HepG2 (cell line): ENCODE measurements around the gene PRM3. TPM values are rescaled to one million over a fixed set of nuclear protein-coding genes. Genes with fewer than 3 reads are reported as not detected.

ENCODE experiments used
- ARNTL ChIP-seq: sonication (generic); formaldehyde crosslinking; IDR thresholded peaks from 2 replicates; pipeline ENCODE4 v1.4.0; 2020; ENCODE audit warnings: mild to moderate bottlenecking, missing genetic modification reagents
- GABPA ChIP-seq, 2 experiments: IDR thresholded peaks; 2 replicates each; pipeline ENCODE4 v1.6.1; 2011 to 2016; ENCODE audit warnings: low read depth in 2 of 2, low read length in 1 of 2, missing biosample characterization in 1 of 2, missing genetic modification characterization in 1 of 2
- MAZ ChIP-seq, 2 experiments: sonication (generic) in 1 of 2; formaldehyde crosslinking in 1 of 2; IDR thresholded peaks; 2 replicates each; pipeline versions ENCODE4 v1.5.0 to v1.6.1; 2012 to 2020; ENCODE audit warnings: low read depth in 2 of 2, mild to moderate bottlenecking in 2 of 2, borderline replicate concordance in 1 of 2, improper control_type of control experiment in 1 of 2, low read length in 1 of 2, missing genetic modification reagents in 1 of 2, moderate library complexity in 1 of 2
- MEIS2 ChIP-seq: sonication (generic); formaldehyde crosslinking; IDR thresholded peaks from 2 replicates; pipeline ENCODE4 v1.9.0; 2021; ENCODE audit warnings: mild to moderate bottlenecking, missing genetic modification reagents
- MIXL1 ChIP-seq: IDR thresholded peaks from 2 replicates; pipeline ENCODE4 v1.6.1; 2016
- PITX1 ChIP-seq: sonication (generic); formaldehyde crosslinking; IDR thresholded peaks from 2 replicates; pipeline ENCODE4 v1.5.1; 2020; ENCODE audit warnings: mild to moderate bottlenecking, missing genetic modification reagents
- PRMT3 ChIP-seq: sonication (generic); formaldehyde crosslinking; IDR thresholded peaks from 2 replicates; pipeline ENCODE4 v1.8.1; 2022; ENCODE audit warnings: low read depth, mild to moderate bottlenecking, moderate library complexity, missing genetic modification reagents, borderline replicate concordance
- SPEN ChIP-seq: sonication (generic); formaldehyde crosslinking; IDR thresholded peaks from 2 replicates; pipeline ENCODE4 v1.5.1; 2020; ENCODE audit warnings: low read depth, mild to moderate bottlenecking, missing genetic modification reagents
- SRSF9 ChIP-seq: fragments of 200-400 bp; formaldehyde crosslinking; IDR thresholded peaks from 2 replicates; pipeline ENCODE4 v1.6.1; 2018; ENCODE audit warnings: borderline replicate concordance, mild to moderate bottlenecking, low read depth, low read length; ENCODE audit not compliant: insufficient read depth, poor library complexity, severe bottlenecking
- ZNF234 ChIP-seq: sonication (generic); formaldehyde crosslinking; conservative IDR thresholded peaks from 2 replicates; pipeline ENCODE4 v1.5.1; 2020; ENCODE audit warnings: mild to moderate bottlenecking, missing genetic modification reagents
- ZNF501 ChIP-seq: sonication (generic); formaldehyde crosslinking; IDR thresholded peaks from 2 replicates; pipeline ENCODE4 v1.5.1; 2020; ENCODE audit warnings: mild to moderate bottlenecking, moderate library complexity, missing genetic modification reagents
- ZNF543 ChIP-seq: sonication (generic); formaldehyde crosslinking; IDR thresholded peaks from 2 replicates; pipeline ENCODE4 v1.4.0; 2020; ENCODE audit warnings: mild to moderate bottlenecking, missing genetic modification reagents
- ZNF615 ChIP-seq: sonication (generic); formaldehyde crosslinking; IDR thresholded peaks from 2 replicates; pipeline ENCODE4 v1.5.0; 2020; ENCODE audit warnings: mild to moderate bottlenecking, missing genetic modification reagents, borderline replicate concordance
- ZNF674 ChIP-seq: sonication (generic); formaldehyde crosslinking; IDR thresholded peaks from 2 replicates; pipeline ENCODE4 v1.5.0; 2020; ENCODE audit warnings: low read depth, mild to moderate bottlenecking, missing genetic modification reagents
- ZNF883 ChIP-seq: sonication (generic); formaldehyde crosslinking; IDR thresholded peaks from 2 replicates; pipeline ENCODE4 v1.5.1; 2020; ENCODE audit warnings: mild to moderate bottlenecking, missing genetic modification reagents; ENCODE audit errors: not compliant biosample characterization
- polyA plus RNA-seq, 8 experiments: library from polyadenylated mRNA; depleted of rRNA in 3 of 8; stranded (reverse) in 7 of 8; unstranded in 1 of 8; fragments of >200 nt; fragmentation: Illumina TruSeq in 4 of 8; extraction: Trizol in 4 of 8; gene quantifications; 2 replicates each; pipeline versions ENCODE4 v1.2.1 to v1.2.3, GENCODE V29; 2011 to 2016; ENCODE audit warnings: low read depth in 4 of 8, missing spikeins in 1 of 8, mixed read lengths in 1 of 8; ENCODE audit not compliant: insufficient read depth in 1 of 8
- total RNA-seq, 5 experiments: library from RNA; depleted of rRNA; stranded (reverse); fragments of >200 nt; fragmentation: Illumina TruSeq; extraction: Trizol; gene quantifications; 2 replicates each; pipeline ENCODE4 v1.2.3, GENCODE V29; 2016; ENCODE audit warnings: low read depth in 1 of 5
- TF ChIP-seq, protein P1 (sequence below): sonication (generic); formaldehyde crosslinking; IDR thresholded peaks from 2 replicates; pipeline ENCODE4 v1.4.0; 2020; ENCODE audit warnings: missing genetic modification reagents, borderline replicate concordance
- TF ChIP-seq, protein P2 (sequence below): sonication (generic); formaldehyde crosslinking; IDR thresholded peaks from 2 replicates; pipeline ENCODE4 v1.4.0; 2020; ENCODE audit warnings: missing genetic modification reagents
- TF ChIP-seq, protein P3 (sequence below): sonication (generic); formaldehyde crosslinking; IDR thresholded peaks from 2 replicates; pipeline ENCODE4 v1.5.1; 2020; ENCODE audit warnings: mild to moderate bottlenecking, moderate library complexity, missing genetic modification reagents
- TF ChIP-seq, protein P4 (sequence below): sonication (generic); formaldehyde crosslinking; IDR thresholded peaks from 2 replicates; pipeline ENCODE4 v1.4.0; 2020; ENCODE audit warnings: mild to moderate bottlenecking, missing genetic modification reagents
- TF ChIP-seq, protein P5 (sequence below): sonication (generic); formaldehyde crosslinking; conservative IDR thresholded peaks from 2 replicates; pipeline ENCODE4 v1.4.0; 2020; ENCODE audit warnings: mild to moderate bottlenecking, missing genetic modification reagents, moderate library complexity

Gene PRM3
- total and polyA plus RNA-seq, 2 of the 13 experiments (the other 11 are each of a cell fraction or from before 2014, with no cell fraction given) = not detected

DNA sequence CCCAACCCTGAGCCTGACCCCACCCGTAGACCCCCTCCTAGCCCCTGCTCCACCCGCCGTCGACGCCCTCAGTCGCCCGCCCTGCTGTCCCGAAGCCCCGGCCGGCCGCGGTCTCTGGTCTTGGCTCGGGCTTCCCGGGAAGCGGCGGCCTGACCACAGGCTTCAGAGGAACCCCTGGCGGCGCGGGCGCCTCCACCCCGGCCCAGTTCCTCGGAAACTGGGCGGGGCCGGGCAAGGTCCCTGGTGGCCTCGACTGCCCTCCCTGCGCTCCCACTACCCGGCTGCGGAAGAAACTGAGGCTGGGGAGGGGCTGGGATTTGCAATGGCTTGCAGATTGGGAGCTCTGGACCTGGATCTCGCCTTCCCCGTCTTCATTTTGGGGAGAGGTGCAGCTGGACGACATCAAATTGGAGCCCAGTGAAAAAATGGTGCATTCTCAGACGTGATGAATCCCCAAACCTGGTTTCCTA lies 16.7 kb downstream of the PRM3 start (continued):
- TF ChIP-seq, protein P1, sequence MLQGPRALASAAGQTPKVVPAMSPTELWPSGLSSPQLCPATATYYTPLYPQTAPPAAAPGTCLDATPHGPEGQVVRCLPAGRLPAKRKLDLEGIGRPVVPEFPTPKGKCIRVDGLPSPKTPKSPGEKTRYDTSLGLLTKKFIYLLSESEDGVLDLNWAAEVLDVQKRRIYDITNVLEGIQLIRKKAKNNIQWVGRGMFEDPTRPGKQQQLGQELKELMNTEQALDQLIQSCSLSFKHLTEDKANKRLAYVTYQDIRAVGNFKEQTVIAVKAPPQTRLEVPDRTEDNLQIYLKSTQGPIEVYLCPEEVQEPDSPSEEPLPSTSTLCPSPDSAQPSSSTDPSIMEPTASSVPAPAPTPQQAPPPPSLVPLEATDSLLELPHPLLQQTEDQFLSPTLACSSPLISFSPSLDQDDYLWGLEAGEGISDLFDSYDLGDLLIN (CRISPR knock-in tag) = no peak
- TF ChIP-seq PITX1 (CRISPR knock-in tag) = peak; percentile 25; the same call in 1 of the 2 replicates
- TF ChIP-seq, protein P2, sequence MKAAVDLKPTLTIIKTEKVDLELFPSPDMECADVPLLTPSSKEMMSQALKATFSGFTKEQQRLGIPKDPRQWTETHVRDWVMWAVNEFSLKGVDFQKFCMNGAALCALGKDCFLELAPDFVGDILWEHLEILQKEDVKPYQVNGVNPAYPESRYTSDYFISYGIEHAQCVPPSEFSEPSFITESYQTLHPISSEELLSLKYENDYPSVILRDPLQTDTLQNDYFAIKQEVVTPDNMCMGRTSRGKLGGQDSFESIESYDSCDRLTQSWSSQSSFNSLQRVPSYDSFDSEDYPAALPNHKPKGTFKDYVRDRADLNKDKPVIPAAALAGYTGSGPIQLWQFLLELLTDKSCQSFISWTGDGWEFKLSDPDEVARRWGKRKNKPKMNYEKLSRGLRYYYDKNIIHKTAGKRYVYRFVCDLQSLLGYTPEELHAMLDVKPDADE (CRISPR knock-in tag) = no peak
- TF ChIP-seq MEIS2 = no peak; the same call in 1 of the 2 replicates
- TF ChIP-seq, protein P3, sequence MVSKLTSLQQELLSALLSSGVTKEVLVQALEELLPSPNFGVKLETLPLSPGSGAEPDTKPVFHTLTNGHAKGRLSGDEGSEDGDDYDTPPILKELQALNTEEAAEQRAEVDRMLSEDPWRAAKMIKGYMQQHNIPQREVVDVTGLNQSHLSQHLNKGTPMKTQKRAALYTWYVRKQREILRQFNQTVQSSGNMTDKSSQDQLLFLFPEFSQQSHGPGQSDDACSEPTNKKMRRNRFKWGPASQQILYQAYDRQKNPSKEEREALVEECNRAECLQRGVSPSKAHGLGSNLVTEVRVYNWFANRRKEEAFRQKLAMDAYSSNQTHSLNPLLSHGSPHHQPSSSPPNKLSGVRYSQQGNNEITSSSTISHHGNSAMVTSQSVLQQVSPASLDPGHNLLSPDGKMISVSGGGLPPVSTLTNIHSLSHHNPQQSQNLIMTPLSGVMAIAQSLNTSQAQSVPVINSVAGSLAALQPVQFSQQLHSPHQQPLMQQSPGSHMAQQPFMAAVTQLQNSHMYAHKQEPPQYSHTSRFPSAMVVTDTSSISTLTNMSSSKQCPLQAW (CRISPR knock-in tag) = peak; percentile 57; the same call in 1 of the 2 replicates
- peak; percentile 96 for TF ChIP-seq ZNF501 (CRISPR knock-in tag)
- TF ChIP-seq PRMT3 (CRISPR knock-in tag) = no peak
- TF ChIP-seq ARNTL (CRISPR knock-in tag) = no peak
- no peak for TF ChIP-seq MAZ (IDR thresholded peaks at IDR 0.05; ENCODE audit: borderline replicate concordance, low read depth, low read length)
- no peak for TF ChIP-seq MAZ (CRISPR knock-in tag; IDR thresholded peaks at IDR 0.05; ENCODE audit: low read depth)
- TF ChIP-seq ZNF674 (CRISPR knock-in tag) = 0 out of 2 replicates have a peak, but pooled peaks have one; percentile 52
- no peak for TF ChIP-seq SPEN
- peak; percentile 61 for TF ChIP-seq ZNF883
- peak; percentile 7 for TF ChIP-seq ZNF234 (CRISPR knock-in tag)
- no peak for TF ChIP-seq MIXL1 (CRISPR knock-in tag)
- TF ChIP-seq ZNF615 (CRISPR knock-in tag) = no peak
- TF ChIP-seq, protein P4, sequence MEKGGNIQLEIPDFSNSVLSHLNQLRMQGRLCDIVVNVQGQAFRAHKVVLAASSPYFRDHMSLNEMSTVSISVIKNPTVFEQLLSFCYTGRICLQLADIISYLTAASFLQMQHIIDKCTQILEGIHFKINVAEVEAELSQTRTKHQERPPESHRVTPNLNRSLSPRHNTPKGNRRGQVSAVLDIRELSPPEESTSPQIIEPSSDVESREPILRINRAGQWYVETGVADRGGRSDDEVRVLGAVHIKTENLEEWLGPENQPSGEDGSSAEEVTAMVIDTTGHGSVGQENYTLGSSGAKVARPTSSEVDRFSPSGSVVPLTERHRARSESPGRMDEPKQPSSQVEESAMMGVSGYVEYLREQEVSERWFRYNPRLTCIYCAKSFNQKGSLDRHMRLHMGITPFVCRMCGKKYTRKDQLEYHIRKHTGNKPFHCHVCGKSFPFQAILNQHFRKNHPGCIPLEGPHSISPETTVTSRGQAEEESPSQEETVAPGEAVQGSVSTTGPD (CRISPR knock-in tag) = no peak
- TF ChIP-seq, protein P5, sequence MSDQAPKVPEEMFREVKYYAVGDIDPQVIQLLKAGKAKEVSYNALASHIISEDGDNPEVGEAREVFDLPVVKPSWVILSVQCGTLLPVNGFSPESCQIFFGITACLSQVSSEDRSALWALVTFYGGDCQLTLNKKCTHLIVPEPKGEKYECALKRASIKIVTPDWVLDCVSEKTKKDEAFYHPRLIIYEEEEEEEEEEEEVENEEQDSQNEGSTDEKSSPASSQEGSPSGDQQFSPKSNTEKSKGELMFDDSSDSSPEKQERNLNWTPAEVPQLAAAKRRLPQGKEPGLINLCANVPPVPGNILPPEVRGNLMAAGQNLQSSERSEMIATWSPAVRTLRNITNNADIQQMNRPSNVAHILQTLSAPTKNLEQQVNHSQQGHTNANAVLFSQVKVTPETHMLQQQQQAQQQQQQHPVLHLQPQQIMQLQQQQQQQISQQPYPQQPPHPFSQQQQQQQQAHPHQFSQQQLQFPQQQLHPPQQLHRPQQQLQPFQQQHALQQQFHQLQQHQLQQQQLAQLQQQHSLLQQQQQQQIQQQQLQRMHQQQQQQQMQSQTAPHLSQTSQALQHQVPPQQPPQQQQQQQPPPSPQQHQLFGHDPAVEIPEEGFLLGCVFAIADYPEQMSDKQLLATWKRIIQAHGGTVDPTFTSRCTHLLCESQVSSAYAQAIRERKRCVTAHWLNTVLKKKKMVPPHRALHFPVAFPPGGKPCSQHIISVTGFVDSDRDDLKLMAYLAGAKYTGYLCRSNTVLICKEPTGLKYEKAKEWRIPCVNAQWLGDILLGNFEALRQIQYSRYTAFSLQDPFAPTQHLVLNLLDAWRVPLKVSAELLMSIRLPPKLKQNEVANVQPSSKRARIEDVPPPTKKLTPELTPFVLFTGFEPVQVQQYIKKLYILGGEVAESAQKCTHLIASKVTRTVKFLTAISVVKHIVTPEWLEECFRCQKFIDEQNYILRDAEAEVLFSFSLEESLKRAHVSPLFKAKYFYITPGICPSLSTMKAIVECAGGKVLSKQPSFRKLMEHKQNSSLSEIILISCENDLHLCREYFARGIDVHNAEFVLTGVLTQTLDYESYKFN = 0 out of 2 replicates have a peak, but pooled peaks have one; percentile 26
- TF ChIP-seq ZNF543 (CRISPR knock-in tag) = no peak
- no peak for TF ChIP-seq SRSF9
- TF ChIP-seq GABPA (IDR thresholded peaks at IDR 0.05; ENCODE audit: low read depth, low read length) = no peak
- TF ChIP-seq GABPA (CRISPR knock-in tag; IDR thresholded peaks at IDR 0.05; ENCODE audit: low read depth) = no peak
